HUDEP-2 (cell line): ENCODE data around the gene FGF3.

Experiments
- DNase-seq, 76 experiments: peaks; one replicate each; lab custom pipeline; 2025; ENCODE audit not compliant: unreplicated experiment in 76 of 76; lab: John Stamatoyannopoulos, UW

Gene FGF3

GRCh38 chr11:69825037-69825834 is 6.0 kb upstream of the FGF3 start:
- no peak for DNase-seq

DNA sequence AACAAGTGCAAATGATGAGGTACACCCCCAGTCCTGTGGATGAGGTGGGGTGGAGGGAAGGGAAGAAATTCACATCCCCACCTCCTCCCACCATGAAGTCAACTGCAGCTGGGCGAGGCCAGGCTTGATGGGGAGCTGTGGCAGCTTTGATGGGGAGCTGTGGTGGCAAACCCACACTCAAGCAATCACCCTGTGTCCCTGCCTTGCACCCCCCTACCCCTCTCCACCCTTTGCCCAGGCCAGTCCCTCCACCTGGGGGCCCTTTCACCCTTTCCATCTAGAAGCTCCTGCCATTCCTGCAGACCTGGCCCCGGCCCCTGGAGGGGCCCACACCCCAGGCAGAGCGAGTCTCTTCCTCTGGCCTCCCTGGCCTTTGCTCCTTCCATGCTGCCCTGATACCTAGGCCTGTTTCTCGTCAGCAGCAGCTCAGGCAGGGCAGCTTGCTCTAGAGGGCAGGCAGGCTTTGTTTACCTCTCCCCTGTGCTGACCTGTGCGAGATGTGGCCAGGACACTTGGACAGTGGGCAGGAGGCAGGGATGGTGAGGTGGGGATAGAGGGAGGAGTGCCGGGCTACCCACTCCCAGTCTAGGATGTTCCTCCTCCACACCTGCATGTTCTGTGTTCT is 4.5 kb upstream of the FGF3 start:
- no peak for DNase-seq

GRCh38 chr11:69822676-69823494 is 3.7 kb upstream of the FGF3 start:
- no peak for DNase-seq

- peak in 1 of 76 experiments; percentile 2 for DNase-seq
Measured at GRCh38 chr11:69821511-69822040, 2.4 kb upstream of the FGF3 start.

GRCh38 chr11:69820441-69820840 is 1.2 kb upstream of the FGF3 start:
- no peak for DNase-seq

GRCh38 chr11:69819541-69820070 is 390 bp upstream of the FGF3 start:
- no peak for DNase-seq

- no peak for DNase-seq
Measured at GRCh38 chr11:69818231-69818602, 999 bp downstream of the FGF3 start.

DNA sequence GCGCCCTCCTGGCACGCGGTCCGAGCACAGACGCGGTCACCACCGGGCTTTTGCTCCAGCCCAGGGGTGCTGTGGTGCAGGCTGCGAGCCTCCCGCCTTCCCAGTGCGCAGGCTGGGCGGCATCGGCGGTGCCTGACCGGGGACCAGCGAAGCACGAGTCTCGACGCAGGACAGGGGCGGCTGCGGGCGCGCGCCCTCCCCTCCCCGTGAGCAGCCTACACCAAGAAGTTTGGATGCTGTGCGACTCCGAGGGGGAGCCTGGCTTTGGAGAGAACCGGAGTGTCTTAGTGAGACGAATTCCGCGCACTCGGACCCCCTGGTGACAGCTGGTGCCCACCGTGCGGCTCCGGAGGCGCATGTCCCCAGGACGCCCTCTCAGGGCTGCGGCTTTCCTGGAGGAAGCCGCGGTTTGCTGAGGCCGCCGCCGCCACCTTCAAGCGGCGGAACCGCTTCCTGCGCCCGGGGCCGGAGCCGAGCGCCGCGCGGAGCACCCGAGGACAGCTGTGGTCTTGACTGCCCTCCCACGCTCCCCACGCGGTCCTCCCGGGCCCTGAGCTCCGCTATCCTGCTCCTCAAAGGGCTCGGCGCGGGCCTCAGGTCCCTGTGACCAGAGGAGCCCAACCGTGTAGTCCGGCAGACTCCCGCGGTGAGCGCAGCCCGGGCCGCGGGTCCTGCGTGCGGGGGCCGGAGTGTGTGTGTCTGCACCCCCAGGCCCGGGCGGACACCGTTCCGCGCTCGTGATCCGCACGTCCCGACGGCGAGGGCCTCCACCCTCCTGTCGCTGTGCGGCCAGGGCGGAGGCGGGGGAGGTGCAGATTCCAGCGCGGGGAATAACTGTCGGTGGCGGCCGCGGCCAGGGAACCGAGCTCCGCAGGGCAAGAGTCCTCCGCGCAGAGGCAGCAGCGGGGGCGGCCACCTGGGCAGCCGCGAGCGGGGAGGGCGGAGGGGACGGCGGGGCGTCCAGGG is 1.7 kb downstream of the FGF3 start:
- DNase-seq = no peak

DNA sequence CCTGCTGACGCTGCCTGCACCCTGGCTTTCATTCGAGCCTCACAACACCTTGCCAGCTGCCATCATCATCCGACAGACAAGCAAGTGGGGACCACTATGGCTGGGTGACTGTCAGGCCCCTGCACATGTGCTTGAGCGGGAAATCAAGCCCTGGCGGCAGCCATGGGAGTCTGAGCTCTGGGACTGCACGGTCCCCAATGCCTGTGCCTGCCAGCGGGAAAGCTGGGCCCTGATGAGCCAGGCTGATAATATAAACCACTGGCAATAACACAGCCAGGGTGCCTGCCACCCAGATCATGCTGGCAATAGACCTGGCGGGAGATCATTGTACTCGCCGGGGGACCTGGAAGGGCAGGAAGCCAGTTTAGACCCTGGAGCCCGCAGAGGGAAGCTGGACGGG is 2.5 kb downstream of the FGF3 start:
- DNase-seq = no peak

GRCh38 chr11:69815973-69816372 is 3.2 kb downstream of the FGF3 start:
- no peak for DNase-seq

GRCh38 chr11:69814902-69815301 is 4.3 kb downstream of the FGF3 start:
- DNase-seq = no peak

DNA sequence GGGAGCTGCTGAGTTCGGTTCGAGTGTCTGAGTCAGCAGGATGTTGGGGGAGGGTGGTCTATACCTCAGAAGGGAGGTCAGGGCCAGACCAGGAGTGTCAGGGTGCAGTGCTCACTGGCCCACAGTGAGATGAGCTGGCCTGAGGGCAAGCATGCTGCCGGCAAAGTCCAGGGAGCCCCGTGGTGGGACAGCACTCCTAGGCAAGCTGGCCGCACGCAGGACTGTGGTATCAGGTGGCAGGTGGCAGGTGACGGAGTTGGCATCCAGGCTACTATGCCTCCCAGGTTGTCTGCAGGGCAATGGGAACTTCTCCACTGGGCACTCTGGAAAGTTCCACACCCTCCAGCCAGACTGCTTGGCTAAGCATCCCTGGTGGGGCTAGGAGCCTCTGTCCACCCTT is 4.8 kb downstream of the FGF3 start:
- DNase-seq = no peak

DNA sequence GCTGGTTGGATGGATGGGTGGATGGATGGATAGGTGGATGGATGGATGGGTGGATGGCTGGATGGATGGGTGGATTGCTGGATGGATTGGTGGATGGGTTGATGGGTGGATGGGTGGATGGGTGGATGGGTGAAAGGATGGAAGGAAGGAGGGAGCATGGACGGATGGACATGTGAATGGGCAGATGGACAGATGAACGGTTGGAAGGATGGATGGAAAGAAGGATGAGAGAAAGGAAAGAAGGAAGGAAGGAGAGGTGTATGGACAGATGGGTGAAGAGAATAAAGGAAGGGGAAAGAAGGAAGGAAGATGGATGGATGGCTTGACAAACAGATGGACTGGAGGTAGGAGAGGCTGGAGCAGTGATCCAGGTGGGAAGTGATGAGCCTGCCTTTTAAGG is 5.4 kb downstream of the FGF3 start:
- no peak for DNase-seq

DNA sequence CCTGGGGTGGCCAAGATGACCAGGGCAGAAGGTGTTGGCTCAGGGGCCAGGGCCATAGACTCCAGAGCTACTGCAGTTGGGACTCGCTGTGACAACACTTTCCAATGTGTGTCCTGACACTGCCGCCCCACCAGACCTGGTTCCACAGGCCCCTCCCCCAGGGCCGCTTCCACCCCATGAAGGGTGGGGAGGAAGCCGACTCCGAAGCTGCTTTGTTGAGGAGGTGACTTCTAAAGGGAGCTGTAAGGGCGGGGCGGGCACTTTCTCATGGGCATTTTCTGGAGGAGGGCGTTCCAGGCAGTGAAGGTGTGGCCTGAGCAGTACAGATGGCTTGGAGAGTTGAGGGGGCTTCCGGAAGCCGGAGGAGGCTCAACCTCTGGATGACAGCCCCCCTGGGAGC is 6.3 kb downstream of the FGF3 start:
- DNase-seq = no peak

- DNase-seq = no peak
Measured at GRCh38 chr11:69812256-69812655, 7.0 kb downstream of the FGF3 start.

DNA sequence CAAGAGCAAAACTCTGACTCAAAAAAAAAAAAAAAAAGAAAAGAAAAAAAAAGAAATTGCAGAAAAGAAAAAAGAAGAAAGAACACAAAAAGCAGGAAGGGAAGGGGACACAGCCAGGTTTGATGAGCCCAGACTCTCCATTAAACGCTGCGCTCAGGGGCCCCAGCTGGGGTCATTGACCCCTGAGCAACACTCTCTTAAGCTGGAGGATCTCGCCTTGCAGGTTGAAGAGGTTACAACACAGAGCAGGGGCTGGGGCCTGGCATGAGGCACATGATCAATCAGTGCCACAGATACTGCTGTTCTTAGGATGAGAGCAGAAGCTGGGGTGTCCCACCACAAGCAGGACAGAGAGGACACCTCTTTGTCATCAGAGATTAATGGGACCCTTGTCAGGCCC is 7.8 kb downstream of the FGF3 start:
- no peak for DNase-seq

- no peak for DNase-seq
Measured at GRCh38 chr11:69810289-69811118, 8.7 kb downstream of the FGF3 start.

GRCh38 chr11:69808667-69809086 is 10.5 kb downstream of the FGF3 start:
- no peak for DNase-seq
